Coronary artery (tissue), 2 donors: ENCODE measurements around the gene GRXCR2.

Experiments used
- DNase-seq: peaks from one replicate; pipeline ENCODE4 v3.0.0-alpha.2; 2017; ENCODE audit warnings: low spot score
- H3K27ac ChIP-seq, 2 donors: fragments of 200-600 bp; sonication (generic); one replicate each; pipeline ENCODE4 v1.5.1; 2016 to 2019
- H3K4me3 ChIP-seq: fragments of 200-600 bp; sonication (generic); 2 replicates; pipeline ENCODE4 v1.5.1; 2016; ENCODE audit warnings: mild to moderate bottlenecking, moderate library complexity
- CTCF ChIP-seq: fragments of 200-600 bp; sonication (generic); IDR thresholded peaks from one replicate; pipeline ENCODE4 v1.5.1; 2019; ENCODE audit warnings: antibody characterized with exemption

GRXCR2 gene

DNA sequence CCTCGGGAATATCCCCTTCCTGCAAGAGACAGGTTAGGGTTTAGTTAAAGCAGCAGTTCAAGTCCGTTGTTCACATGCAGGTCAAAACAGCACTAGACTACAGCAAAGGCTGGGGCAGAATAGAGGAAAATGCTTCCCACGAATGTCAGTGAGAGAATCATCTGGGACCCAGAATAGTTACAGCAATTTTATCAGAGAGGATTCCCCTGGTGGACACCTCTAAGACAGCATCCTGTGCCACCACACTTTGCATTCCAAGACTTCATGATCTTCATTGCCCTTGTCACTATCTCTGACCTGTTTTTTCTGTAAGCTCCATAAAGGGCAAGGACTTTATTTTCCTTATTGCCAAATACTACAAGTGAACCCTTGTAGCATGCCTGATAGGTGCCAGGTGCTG lies 12.9 kb downstream of the GRXCR2 start:
- DNase-seq, result no peak
- no peak for TF ChIP-seq CTCF
- Histone ChIP-seq H3K4me3 (no peak overlapping the region), H3K27ac (no peak overlapping the region)

DNA sequence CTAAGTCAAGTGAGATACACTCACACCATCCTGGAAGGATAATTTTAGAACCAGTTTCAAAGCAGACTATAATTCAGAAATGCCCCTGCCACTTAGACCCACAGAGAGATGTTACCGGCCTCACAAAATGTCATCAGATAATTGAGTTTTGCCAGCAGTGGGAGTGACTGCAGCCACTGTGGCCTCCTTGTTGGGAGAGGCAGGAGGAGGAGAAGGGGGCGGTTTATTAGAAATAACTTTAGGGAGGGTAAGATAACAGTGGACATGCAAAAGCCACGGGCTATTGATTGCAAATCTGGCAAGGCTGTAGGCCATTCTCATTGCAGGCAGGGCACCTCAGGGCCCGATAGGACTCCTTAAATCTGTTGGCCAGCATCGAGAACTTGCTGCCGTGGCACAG lies 13.4 kb downstream of the GRXCR2 start:
- H3K27ac ChIP-seq, result no peak overlapping the region
- no peak for TF ChIP-seq CTCF
- no peak overlapping the region for H3K4me3 ChIP-seq
- DNase-seq, result no peak

GRCh38 chr5:145858959-145859358 lies 13.9 kb downstream of the GRXCR2 start:
- DNase-seq, result no peak
- TF ChIP-seq CTCF, result no peak
- H3K4me3 ChIP-seq, result no peak overlapping the region
- H3K27ac ChIP-seq, result no peak overlapping the region

DNA sequence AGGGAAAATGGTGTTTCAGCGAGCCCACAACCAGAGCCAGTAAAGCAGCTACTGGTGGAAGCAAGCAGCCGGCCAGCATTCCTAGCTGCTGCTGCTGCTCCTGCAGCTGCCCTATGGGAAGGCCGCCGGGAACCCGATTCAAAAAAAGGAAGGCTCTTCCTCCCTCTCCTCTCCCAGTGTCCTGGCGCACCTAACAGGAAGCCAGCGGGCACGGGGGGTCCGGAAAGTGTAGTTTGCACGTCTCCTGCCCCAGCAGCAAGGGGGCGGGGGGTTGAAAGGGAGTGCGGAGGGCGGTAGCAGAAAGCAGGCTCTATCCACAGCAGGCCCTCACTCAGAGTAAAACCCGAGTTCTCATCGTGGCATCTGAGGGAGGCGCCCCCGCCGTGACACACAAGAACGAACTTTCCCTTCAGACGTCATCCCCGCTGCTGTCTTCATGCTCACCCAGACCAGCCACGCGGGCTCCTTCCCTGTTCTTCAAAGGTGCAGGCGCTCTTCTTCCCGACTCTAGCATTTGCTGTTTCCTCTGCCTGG lies 16.5 kb downstream of the GRXCR2 start:
- no peak for TF ChIP-seq CTCF
- H3K4me3 ChIP-seq, result peak overlapping the region; percentile 65
- no peak for DNase-seq
- H3K27ac ChIP-seq, result peak overlapping the region in 1 of 2 donors; percentile 46

DNA sequence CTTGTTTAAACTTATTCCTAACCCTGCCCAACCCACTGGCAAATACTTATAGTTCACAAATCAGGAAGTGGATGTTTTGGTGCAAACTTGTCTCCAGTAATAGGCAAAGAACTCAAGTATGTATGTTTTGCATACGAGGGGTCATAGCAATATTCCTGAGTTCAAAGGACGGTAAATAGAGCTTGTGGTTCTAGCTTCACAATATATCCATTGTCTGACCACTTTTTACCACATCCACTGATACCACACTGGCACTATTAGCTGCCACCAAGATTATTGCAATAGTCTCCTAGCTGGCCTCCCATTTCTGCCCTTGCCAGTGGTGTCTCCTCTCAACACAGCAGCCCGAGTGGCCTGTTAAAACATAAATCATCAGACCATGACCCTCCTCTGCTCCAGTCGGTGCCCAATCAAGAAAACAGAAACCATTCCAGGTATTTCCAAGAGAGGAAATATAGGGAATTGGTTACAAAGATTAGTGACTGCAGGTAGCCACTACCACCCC lies 17.0 kb downstream of the GRXCR2 start:
- TF ChIP-seq CTCF, result no peak
- Histone ChIP-seq H3K4me3 (peak overlapping the region; percentile 65), H3K27ac (peak overlapping the region in 1 of 2 donors; percentile 46)
- no peak for DNase-seq

DNA sequence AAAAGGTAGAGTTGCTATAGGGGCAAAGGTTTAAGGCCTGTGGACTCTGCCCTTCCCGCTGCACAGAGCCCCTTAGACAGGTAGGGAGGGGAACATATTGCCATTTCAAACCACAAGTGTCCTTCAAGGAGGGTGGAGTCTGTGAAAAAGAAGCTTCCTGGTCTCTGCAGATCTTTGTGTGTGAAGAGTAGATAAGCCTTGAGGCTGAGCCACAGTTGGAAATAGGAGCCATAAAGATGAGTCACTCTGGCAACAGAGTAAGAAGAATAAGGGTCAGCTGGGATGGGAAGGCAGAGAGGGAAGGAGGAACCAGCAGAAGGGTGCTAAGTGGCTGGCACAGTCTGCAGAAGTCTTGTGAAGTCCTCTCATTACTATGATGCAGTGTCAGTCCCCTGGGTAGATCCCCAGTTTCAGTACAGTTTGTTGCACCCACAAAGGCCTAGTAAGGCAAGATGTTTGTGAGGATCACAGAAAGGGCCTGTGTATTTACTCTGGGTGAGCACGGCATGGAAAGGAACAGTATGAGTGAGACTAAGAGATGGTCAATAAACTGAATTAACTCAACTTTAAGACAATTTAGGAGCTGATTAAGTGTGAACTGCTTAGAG lies 18.1 kb downstream of the GRXCR2 start:
- Histone ChIP-seq H3K4me3 (no peak overlapping the region), H3K27ac (no peak overlapping the region)
- DNase-seq, result no peak

More for the DNA sequence above, 18.1 kb downstream of the GRXCR2 start:
- TF ChIP-seq CTCF, result no peak
